SH-SY5Y (cell line): ENCODE results near the gene CCDC68.
A peak's percentile ranks its signal among the peaks of the same experiment; 100 is the strongest.

Source experiments
- GATA2 ChIP-seq: IDR thresholded peaks from 2 replicates; pipeline ENCODE4 v1.6.1; 2011; ENCODE audit warnings: mild to moderate bottlenecking, low read depth, low read length
- GATA3 ChIP-seq: IDR thresholded peaks from 2 replicates; pipeline ENCODE4 v1.6.1; 2011; ENCODE audit warnings: low read depth, mild to moderate bottlenecking, low read length, moderate library complexity

CCDC68 gene

GRCh38 chr18:54975598-54975997 lies 16.3 kb upstream of the CCDC68 start:
- TF ChIP-seq GATA2 (no peak), GATA3 (no peak)

- TF ChIP-seq GATA3: no peak
- TF ChIP-seq GATA2: no peak
Observed at GRCh38 chr18:54973046-54973445, 13.8 kb upstream of the CCDC68 start.

GRCh38 chr18:54968807-54969206 lies 9.5 kb upstream of the CCDC68 start:
- TF ChIP-seq GATA2 (no peak), GATA3 (no peak)

- TF ChIP-seq GATA3: no peak
- no peak for TF ChIP-seq GATA2
Observed at GRCh38 chr18:54967786-54968185, 8.5 kb upstream of the CCDC68 start.

GRCh38 chr18:54964741-54965140 lies 5.5 kb upstream of the CCDC68 start:
- TF ChIP-seq GATA2 (no peak), GATA3 (no peak)

- TF ChIP-seq GATA2 (no peak), GATA3 (no peak)
Observed at GRCh38 chr18:54962919-54963645, 3.8 kb upstream of the CCDC68 start.

GRCh38 chr18:54961868-54962267 lies 2.6 kb upstream of the CCDC68 start:
- TF ChIP-seq GATA2 (no peak), GATA3 (no peak)

GRCh38 chr18:54961016-54961423 lies 1.8 kb upstream of the CCDC68 start:
- TF ChIP-seq GATA2 (no peak), GATA3 (no peak)

GRCh38 chr18:54960197-54960596 lies 936 bp upstream of the CCDC68 start:
- no peak for TF ChIP-seq GATA3
- TF ChIP-seq GATA2: no peak

- TF ChIP-seq GATA3: no peak
- TF ChIP-seq GATA2: no peak
Observed at GRCh38 chr18:54957996-54958395, 1.3 kb downstream of the CCDC68 start.

- TF ChIP-seq GATA3 (no peak), GATA2 (no peak)
Observed at GRCh38 chr18:54957296-54957832, 1.9 kb downstream of the CCDC68 start.

- TF ChIP-seq GATA3 (peak; percentile 89), GATA2 (peak; percentile 89)
Observed at GRCh38 chr18:54956506-54956905, 2.8 kb downstream of the CCDC68 start.

- no peak for TF ChIP-seq GATA3
- TF ChIP-seq GATA2: no peak
Observed at GRCh38 chr18:54952026-54952425, 7.2 kb downstream of the CCDC68 start.

GRCh38 chr18:54950221-54950620 lies 9.0 kb downstream of the CCDC68 start:
- TF ChIP-seq GATA3 (no peak), GATA2 (no peak)

- TF ChIP-seq GATA3: no peak
- no peak for TF ChIP-seq GATA2
Observed at GRCh38 chr18:54949588-54949987, 9.7 kb downstream of the CCDC68 start.

- no peak for TF ChIP-seq GATA3
Observed at GRCh38 chr18:54948350-54948837, 10.9 kb downstream of the CCDC68 start.
